Endodermal cell (in vitro differentiated cells): ENCODE measurements around the gene REX1BD. TPM values are rescaled to one million over a fixed set of nuclear protein-coding genes. Genes with fewer than 3 reads are reported as not detected.

Experiments used
- DNase-seq: peaks from one replicate; pipeline ENCODE4 v3.0.0-alpha.2; 2017
- H3K27ac ChIP-seq: 2 replicates; pipeline ENCODE4 v1.5.1; 2013; ENCODE audit warnings: mild to moderate bottlenecking, low read depth, low read length, moderate library complexity
- H3K27me3 ChIP-seq: 2 replicates; pipeline ENCODE4 v1.6.1; 2013; ENCODE audit warnings: mild to moderate bottlenecking, low read length, moderate library complexity; ENCODE audit not compliant: insufficient read depth, control insufficient read depth, poor library complexity, severe bottlenecking
- H3K36me3 ChIP-seq: 2 replicates; pipeline ENCODE4 v1.7.0; 2013; ENCODE audit warnings: mild to moderate bottlenecking, low read length, moderate library complexity; ENCODE audit not compliant: control insufficient read depth, insufficient read depth
- H3K4me1 ChIP-seq: one replicate; pipeline ENCODE4 v1.7.0; 2013; ENCODE audit warnings: low read length; ENCODE audit not compliant: control insufficient read depth, insufficient read depth
- H3K4me3 ChIP-seq: 2 replicates; pipeline ENCODE4 v1.5.1; 2013; ENCODE audit warnings: mild to moderate bottlenecking, low read length, moderate library complexity
- H3K9ac ChIP-seq: 2 replicates; pipeline ENCODE4 v1.6.1; 2013; ENCODE audit warnings: mild to moderate bottlenecking, low read length, moderate library complexity; ENCODE audit not compliant: poor library complexity, severe bottlenecking; ENCODE audit errors: extremely low read depth
- H3K9me3 ChIP-seq: 2 replicates; pipeline ENCODE4 v1.6.1; 2013; ENCODE audit warnings: mild to moderate bottlenecking, low read length, moderate library complexity; ENCODE audit not compliant: control insufficient read depth
- H3K27ac Mint-ChIP-seq: 2 replicates; pipeline ENCODE4 v1.8.0; 2020; ENCODE audit warnings: mixed read lengths
- H3K27me3 Mint-ChIP-seq: 2 replicates; pipeline ENCODE4 v1.8.0; 2021; ENCODE audit warnings: mild to moderate bottlenecking, mixed read lengths; ENCODE audit not compliant: insufficient read depth
- H3K36me3 Mint-ChIP-seq: 2 replicates; pipeline ENCODE4 v1.8.0; 2020; ENCODE audit warnings: low read depth, mixed read lengths
- H3K4me1 Mint-ChIP-seq: 2 replicates; pipeline ENCODE4 v1.8.0; 2020; ENCODE audit warnings: mixed read lengths
- H3K4me3 Mint-ChIP-seq: 2 replicates; pipeline ENCODE4 v1.8.0; 2020; ENCODE audit warnings: mild to moderate bottlenecking, moderate library complexity, mixed read lengths
- H3K9me3 Mint-ChIP-seq: 2 replicates; pipeline ENCODE4 v1.8.0; 2020; ENCODE audit warnings: mild to moderate bottlenecking, mixed read lengths
- CTCF ChIP-seq: fragments of 200-600 bp; sonication (generic); conservative IDR thresholded peaks from 2 replicates; pipeline ENCODE4 v1.5.0; 2021; ENCODE audit warnings: antibody characterized with exemption, mild to moderate bottlenecking
- WGBS, 2 experiments: methylation state at CpG; one replicate each; pipeline versions ENCODE4 v1.1.5 to v1.1.7; 2013; ENCODE audit warnings: missing lambda C conversion rate in 2 of 2, mixed read lengths in 1 of 2; ENCODE audit not compliant: insufficient coverage in 1 of 2, insufficient read length in 1 of 2; 5-methylcytosine and 5-hydroxymethylcytosine counted together
- total RNA-seq, 2 donors: library from RNA; stranded (reverse); fragmentation: NEBNext Ultra II Directional in 1 of 2; extraction: Animal tissue kit (Norgen Biotek cat#: 25700) in 1 of 2; gene quantifications; 2 replicates in 1 of 2; 3 replicates in 1 of 2; pipeline ENCODE4 v1.2.1, GENCODE V29; 2021

The REX1BD gene
- total RNA-seq, 2 donors from 2014 or later = 76.9 to 83.9 TPM

GRCh38 chr19:18593367-18594095, 4.9 kb downstream of the REX1BD start:
- Histone ChIP-seq H3K27ac (no peak overlapping the region), H3K4me1 (peaks cover 3% of the 10 kb centered on the region), H3K4me3 (peak overlapping the region; percentile 72), H3K27me3 (no peaks in the 10 kb centered on the region), H3K36me3 (peaks cover 9% of the 10 kb centered on the region), H3K9me3 (no peaks in the 10 kb centered on the region), H3K9ac (peak overlapping the region; percentile 59)
- DNase-seq = peak; percentile 85
- peaks cover 16% of the 10 kb centered on the region for H3K4me1 Mint-ChIP-seq
- no peak for TF ChIP-seq CTCF
- peaks cover 5% of the 10 kb centered on the region for H3K36me3 Mint-ChIP-seq
- WGBS, 2 experiments = 36% methylated on average over 14 to 21 of the region's 25 CpGs
- peak overlapping the region; percentile 53 for H3K4me3 Mint-ChIP-seq
- H3K9me3 Mint-ChIP-seq = no peaks in the 10 kb centered on the region
- H3K27me3 Mint-ChIP-seq = no peaks in the 10 kb centered on the region
- peak overlapping the region; percentile 79 for H3K27ac Mint-ChIP-seq

GRCh38 chr19:18594096-18594823, 5.7 kb downstream of the REX1BD start:
- peak overlapping the region; percentile 53 for H3K4me3 Mint-ChIP-seq
- H3K27ac Mint-ChIP-seq = peak overlapping the region; percentile 85
- TF ChIP-seq CTCF = peak; percentile 89
- Histone ChIP-seq H3K4me3 (peak overlapping the region; percentile 77), H3K27me3 (no peaks in the 10 kb centered on the region), H3K36me3 (peaks cover 9% of the 10 kb centered on the region), H3K9me3 (no peaks in the 10 kb centered on the region), H3K9ac (peak overlapping the region; percentile 59), H3K27ac (no peak overlapping the region), H3K4me1 (peaks cover 3% of the 10 kb centered on the region)
- H3K9me3 Mint-ChIP-seq = no peaks in the 10 kb centered on the region
- peaks cover 16% of the 10 kb centered on the region for H3K4me1 Mint-ChIP-seq
- DNase-seq = peak; percentile 92
- H3K27me3 Mint-ChIP-seq = peaks cover under 1% of the 10 kb centered on the region
- peaks cover 5% of the 10 kb centered on the region for H3K36me3 Mint-ChIP-seq
- 2% methylated on average over 24 to 48 of the region's 54 CpGs for WGBS, 2 experiments

- Mint-ChIP-seq H3K27ac (peak overlapping the region; percentile 85), H3K27me3 (peaks cover 2% of the 10 kb centered on the region), H3K9me3 (no peaks in the 10 kb centered on the region), H3K36me3 (peaks cover 5% of the 10 kb centered on the region), H3K4me3 (peak overlapping the region; percentile 53), H3K4me1 (peaks cover 16% of the 10 kb centered on the region)
- Histone ChIP-seq H3K27me3 (no peaks in the 10 kb centered on the region), H3K9ac (no peak overlapping the region), H3K4me3 (peak overlapping the region; percentile 77), H3K4me1 (peaks cover 3% of the 10 kb centered on the region), H3K9me3 (no peaks in the 10 kb centered on the region), H3K36me3 (peaks cover 9% of the 10 kb centered on the region), H3K27ac (no peak overlapping the region)
- WGBS, 2 experiments = 58 to 67% methylated on average over 9 to 26 of the region's 26 CpGs
- DNase-seq = peak; percentile 65
- TF ChIP-seq CTCF = no peak
These were observed 6.3 kb downstream of the REX1BD start for GRCh38 chr19:18594824-18595373.
